ENCODE measurements around the gene PRR33.
"Not testable (repeated sequence)": the region's sequence is repeated elsewhere in the genome, so short reads cannot be mapped to it uniquely, and the experiment has no call there.

Gene PRR33

DNA sequence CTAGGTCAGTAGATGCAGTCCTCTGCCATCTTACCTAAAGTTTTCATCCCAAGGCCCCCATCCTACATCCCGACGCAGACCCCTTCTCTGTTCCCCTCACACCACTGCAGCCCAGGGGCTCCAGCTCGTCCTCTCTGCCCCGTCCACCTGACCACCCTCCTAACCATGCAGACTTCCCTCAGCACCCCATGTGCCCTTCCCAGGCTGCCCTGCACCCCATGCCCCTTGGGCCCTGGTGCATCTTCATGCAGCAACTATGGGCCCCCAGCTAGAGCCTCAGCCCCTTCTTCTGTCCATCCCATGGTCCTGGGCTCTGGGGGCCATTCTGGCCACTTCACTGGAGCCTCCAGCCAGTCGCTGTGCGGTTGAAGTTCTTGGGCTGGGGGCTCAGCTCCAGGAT is 2.9 kb downstream of the PRR33 start:
- no peak for FAIRE-seq

DNA sequence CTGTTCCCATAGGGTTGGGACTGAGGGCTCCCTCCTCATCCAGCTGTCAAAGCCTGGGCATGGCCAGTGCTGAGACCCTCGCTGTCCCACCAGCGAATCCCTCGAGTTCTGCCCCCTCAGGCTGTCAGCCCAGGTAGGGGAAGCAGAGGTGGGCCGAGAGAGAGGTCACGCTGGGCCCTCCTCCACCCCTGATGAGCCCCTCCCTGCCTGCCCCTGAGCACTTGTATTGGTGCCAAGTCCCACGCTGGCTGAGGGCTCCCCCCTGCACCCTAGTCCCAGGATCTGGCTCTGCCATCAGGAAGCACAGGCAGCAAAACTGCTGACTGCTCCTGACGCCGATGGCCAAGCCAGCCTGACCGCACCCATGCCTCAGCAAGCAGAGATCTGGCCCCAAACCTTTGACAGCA is 3.3 kb downstream of the PRR33 start:
- FAIRE-seq: no peak

DNA sequence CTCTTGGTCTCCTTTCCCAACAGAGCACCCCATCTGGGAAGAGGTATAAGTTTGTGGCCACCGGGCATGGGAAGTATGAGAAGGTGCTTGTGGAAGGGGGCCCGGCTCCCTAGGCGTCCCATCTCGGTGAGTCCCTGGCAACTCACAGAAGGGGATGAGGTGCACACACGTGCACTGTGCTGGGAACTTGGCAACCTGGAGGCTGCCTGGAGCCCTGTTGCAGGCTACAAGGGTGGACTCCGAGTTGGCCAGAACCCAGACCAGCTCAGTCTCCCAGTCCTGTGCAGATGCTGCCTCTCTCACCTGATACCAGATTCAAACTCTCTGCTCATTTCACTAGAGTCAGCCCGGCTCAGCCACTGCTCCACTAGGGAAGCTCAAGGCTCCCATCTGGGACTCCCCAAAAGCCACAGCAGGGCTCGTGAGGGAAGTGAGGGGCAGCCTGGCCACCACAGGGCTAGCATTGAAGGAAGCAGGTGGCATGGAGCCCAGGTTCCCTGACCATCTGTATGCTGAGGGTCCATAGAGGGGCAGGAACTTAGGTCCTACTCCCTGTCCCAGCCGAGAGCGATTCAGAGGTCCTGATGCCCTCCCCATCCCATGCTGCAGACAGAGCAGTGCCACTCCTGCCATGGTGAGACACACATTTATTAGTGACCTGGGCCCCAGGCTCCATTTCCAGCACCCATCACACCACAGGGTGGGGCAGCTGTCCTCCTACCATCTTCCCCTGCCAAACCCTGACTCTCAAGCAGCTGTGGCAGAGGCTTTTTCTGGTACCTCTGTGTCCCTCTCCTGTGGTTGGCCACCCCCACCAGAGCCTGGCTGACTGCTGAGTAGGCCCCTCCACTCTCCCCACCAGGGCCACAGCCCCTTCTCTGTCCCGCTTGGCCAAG is 4.0 kb downstream of the PRR33 start:
- FAIRE-seq: no peak

DNA sequence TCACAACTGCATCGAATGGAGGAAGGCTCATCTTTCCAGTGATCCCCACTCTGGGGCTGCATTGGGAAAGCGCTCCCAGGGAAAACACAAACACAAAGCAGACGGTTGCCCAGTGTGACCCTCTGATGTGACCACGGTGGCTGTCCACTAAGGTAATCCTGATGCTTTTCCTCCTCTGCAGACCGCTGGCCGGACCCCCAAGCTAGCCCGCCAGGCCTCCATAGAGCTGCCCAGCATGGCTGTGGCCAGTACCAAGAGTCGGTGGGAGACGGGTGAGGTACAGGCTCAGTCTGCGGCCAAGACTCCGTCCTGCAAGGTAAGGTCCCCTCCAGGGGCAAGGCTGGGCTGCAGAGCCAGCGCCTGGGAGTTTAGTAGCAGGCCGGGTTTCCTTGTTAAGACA is 5.1 kb downstream of the PRR33 start:
- not testable (repeated sequence) for FAIRE-seq

DNA sequence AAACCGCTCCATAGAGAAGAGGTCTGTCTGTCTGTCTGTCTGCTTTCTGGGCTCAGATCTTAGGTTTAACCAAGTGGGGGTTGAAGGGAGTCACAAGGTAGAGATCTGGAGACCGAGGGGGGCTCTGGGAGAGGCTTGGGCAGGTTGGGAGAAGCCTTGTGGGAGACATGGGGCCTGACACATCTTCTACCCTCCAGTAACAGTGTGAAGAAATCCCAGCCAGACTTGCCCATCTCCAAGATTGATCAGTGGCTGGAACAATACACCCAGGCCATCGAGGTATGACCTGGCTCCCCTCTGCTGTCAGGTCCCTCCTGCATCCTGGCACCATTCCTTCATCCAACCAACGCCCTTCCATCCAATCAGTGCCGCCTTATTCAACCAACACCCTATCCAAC is 7.4 kb downstream of the PRR33 start:
- FAIRE-seq: no peak

DNA sequence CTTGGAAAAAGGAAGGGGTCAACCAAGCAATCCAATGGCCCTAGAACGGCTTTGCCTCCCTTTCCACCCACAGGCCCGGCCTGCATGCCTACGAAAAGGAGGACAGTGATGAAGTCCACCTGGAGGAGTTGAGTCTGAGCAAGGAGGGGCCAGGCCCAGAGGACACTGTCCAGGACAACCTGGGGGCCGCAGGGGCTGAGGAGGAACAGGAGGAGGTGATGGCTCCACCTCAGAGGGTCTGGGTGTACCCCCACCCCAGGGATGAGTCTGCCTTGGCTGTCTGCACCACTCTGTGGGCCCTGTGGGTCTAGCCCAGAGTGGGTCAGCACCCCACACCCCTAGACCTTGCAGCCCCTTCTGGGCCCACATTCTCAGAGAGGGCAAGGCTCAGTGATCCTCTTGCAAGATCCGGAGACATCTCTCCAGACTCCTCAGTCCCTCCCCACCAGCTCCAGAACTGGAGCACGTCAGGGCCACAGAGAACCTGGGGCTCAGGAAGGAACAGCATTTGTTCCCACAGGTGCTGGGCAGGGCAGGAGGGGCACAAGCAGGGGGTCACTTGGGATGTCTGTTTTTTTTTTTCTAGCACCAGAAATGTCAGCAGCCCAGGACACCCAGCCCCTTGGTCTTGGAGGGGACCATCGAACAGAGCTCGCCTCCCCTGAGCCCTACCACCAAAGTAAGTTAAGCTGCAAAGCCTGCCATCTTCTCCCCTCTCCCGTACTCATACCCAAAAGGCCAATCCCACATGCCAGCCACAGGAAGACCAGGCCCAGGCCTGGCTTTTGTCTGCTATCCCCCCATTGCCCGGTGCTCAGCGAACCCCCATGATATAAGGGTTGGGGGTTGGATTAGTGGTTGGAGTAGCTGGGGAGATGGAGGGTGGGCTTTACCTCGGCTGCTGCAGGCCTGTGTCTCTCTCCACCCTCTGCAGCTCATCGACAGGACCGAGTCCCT is 8.1 kb downstream of the PRR33 start:
- no peak for FAIRE-seq

DNA sequence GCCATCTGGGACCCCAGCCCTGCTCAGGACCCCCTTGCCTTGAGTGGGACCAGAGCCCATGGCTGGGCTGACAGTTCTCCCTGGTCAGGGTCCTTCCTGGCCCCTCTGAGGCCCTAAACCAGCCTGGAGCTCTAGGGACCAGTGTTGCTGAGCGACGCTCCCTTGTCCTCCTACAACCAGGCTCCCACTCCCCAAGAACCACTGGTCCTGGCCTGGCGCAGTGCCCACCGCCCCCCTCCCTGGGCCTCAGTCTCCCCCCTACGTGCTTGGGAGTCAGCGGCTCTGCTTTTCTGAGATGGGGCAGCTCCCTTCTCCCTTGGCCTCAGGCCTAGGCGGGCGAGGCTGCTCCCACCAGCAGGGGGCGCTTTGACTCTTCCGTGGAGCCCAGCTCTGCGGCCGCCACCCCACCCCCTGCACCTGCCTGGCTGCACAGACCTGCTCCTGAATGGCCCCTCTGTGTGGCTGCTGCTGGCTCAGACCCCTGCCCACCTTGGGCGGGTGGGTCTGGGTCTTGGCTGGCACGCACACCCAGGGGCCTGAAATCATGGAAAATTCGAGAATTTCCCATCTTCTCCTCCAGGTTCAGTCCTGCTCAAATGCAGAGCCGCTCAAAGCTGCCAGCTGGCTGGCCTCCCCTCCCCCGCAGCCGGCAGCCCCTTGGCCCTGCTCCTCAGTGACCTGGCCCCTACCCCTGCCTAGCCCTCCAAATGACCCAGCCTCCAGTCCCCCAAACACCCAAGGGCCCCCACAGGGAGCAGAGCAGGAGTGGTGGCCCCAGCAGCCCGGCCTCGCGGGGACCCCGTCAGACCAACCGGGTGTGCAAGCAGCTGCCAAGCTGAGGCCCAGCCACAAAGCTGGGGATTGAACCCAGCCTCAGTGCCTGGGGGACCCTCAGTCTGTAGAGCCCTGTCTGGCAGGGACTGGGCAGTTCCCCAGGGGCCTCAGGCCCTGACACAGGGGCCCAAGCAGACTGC is 9.1 kb downstream of the PRR33 start:
- no peak for FAIRE-seq

DNA sequence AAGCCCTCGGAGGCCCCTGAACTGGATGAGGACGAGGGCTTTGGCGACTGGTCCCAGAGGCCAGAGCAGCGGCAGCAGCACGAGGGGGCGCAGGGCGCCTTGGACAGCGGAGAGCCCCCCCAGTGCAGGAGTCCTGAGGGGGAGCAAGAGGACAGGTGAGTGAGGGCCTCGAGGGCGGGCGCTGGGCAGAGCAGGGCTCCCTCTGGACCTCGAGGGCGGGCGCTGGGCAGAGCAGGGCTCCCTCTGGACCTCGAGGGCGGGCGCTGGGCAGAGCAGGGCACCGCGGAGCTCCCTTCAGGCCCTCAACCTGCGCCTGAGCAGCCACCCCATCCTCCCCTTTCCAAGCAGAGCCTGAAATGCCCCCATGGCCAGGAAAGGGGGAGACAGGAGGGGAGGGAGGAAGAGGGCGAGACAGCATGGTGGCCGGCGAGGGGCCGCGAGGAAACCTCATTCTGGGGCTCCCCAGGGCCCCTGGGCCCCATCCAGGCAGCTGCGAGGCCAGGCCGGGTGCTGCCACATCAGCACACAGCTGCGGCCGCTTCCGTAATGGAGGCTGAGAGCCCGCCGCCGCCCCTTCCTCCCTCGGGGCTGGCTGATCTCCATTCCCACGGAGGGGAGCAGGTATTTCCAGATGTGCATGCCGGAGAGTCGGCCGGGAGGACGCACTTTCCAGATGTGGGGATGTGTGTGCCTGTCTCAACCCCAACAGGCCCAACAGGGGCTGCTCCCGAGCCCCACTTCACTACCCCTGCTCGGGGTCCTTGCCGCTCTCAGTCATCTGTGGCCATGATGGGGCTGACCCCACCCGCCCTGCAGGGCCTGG is 10.0 kb downstream of the PRR33 start:
- FAIRE-seq: no peak

DNA sequence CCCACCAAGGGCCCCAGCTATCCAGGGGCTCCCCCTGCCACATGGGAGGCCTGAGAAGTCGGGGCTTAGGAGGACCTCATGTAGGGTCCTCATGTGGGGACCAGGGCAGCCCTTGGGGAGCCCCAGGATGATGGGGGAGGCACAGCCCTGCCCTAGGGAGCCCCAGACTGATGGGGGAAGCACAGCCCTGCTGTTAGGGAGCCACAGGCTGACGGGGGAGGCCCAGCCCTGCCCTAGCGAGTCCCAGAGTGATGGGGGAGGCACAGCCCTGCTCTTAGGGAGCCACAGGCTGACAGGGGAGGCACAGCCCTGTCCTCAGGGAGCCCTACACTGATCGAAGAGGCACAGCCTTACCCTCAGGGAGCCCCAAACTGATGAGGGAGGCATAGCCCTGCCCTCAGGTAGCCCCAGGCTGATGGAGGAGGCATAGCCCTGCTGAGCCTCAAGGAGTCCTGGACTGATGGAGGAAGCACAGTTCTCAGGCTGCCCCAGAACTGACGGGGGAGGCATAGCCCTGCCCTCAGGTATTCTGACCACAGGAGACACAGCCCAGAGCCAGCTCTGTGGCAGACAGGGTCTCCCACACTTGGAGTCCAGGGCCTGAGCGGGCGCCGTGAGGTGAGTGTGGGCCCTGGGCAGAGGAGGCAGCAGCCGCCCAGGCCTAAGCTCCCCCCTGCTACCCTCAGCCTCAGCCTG is 10.8 kb downstream of the PRR33 start:
- FAIRE-seq: no peak

DNA sequence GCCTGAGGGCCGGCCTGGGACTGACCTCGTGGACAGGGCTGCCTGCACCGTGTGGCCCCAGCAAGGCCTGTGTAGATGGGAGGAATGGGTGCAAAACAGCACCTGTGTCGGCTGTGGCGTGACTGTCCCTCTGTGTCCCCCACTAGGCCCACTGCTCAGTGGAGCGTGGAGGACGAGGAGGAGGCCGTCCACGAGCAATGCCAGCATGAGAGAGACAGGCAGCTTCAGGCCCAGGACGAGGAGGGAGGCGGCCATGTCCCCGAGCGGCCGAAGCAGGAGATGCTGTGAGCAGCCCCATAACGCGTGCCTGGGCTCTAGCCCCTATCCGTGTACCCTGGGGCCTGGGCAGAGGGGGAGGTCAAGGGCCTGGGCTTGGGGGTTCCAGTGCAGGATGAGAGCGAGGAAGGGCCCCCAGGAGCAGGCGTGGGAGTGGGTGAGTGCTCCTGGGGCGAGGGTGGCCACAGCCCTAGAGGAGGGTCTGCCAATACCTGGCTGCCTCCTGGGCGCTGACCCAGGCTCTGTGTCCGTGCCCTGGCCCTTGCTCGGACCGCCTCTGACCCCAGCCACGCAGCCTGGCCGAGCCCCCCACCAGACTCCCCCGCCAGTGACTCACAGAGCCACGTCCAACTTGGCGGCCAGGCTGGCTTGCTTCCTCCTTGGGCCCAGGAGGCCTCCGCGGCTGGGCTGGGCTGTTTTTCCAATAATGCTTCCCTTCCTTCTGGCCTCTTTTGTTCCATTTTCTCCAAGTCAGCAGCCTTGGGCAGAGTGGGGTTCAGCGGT is 11.6 kb downstream of the PRR33 start:
- no peak for FAIRE-seq

DNA sequence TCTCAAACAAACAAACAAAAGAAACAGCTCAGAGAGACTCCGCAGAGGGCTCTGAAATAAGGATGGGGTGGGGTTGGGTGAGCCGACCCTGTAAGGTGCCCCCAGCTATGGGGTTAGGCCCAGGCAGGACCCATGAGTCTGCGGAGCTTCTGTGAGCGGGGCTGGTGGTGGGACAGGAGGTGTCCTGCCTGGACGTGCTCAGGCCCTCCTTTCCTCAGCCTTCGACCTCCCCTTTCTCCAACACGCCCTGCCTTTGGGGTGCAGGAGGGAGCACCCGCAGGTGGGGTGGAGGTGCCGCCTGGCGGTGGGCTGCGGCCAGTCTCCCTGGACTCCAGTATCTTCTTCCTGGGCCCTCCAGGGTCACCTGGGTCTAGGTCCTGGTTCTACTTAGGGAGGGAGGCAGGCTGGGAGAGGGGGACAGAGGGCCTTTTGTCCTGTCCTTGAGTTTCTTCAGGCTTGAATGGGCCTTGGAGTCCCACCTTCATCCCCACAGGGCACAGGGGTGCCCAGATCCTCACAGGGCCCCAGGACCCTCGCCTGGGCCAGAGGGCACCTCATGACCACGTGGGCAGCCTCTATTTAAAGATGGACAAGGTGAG is 12.3 kb downstream of the PRR33 start:
- no peak for FAIRE-seq

DNA sequence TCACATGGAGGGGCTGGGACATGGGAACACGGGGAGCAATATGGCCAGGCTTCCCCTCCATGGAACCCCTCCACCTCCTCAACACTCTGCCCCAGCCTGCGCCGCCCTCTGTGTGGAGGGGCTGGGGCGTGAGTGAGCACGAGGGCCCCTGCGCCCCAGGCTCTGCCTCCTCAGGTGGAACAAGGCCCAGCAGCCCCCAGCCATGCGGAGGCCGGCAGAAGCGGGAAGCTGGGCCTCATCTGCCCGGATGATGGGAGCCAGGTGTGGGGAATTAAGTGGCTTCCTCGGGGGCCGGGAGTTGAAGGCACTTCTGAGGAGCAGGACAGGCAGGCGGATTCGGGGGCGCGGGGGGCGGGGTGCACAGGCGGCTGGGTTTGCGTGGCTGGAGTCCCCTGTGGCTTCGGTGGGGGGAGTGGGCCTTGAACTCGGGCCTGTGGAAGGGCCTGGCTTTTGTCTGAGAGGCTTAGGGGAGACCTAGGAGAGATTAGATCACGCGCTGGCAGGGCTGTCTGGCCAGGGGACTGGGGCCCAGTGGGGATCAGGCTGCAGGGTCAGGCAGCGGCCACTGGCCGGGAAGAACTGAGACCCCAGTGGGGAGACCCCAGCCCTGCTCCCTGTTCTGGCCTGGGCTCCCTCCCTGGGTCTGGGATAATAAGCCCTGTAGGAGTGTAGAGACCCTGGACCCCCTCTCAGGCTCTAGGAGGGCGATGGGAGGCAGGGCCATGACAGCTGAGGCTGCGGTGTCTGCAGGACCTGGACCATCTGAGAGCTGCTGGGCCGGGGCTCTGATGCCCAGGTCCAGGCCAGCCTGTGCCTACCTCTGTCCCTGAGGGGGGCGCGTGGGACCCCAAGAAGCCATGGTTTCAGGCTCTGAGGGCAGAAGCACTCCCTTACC is 13.3 kb downstream of the PRR33 start:
- no peak for FAIRE-seq

DNA sequence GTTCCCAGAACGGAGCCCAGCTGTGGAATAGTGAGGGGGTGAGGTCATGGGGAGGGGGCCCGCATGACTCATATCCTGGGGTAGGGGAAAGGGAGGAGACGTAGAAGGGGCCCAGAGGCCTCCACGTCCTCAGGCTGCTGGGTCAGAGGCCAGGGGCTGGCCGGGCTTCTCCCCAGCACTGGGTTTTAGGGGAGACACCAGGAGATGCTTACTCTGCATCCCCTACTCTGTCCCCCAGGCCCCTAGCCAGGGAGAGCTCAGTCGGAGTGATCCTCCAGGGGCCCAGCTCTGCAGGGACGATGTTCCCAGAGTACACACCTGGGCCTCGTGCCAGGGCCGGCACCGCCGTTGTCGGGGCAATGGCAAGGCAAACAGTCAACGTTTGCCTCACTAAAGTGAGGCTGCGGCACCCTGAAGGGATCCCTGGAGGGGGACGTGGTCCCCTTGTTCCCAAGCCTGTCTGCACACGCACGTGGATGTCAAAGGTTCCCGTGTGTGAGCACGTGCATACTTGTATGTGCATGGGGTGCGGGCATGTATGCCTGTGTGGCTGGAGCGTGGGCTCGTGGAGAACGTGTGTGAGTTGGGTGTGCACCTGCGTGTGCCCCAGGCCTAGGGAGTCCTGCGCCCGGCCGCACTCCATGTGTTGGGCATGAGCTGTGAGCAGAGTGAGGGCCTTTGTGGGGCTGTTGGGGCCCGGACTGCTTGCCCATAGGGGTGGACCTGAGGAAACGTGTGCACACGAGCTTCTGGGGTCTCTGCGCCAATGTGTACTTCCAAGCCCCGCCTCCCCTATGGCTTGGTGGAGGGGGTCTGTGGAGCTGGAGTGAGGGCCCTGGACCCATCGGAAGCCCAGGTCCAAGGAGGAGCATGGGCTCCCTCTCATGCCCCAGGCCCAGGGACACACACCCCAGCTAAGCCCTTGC is 14.2 kb downstream of the PRR33 start:
- FAIRE-seq: no peak

DNA sequence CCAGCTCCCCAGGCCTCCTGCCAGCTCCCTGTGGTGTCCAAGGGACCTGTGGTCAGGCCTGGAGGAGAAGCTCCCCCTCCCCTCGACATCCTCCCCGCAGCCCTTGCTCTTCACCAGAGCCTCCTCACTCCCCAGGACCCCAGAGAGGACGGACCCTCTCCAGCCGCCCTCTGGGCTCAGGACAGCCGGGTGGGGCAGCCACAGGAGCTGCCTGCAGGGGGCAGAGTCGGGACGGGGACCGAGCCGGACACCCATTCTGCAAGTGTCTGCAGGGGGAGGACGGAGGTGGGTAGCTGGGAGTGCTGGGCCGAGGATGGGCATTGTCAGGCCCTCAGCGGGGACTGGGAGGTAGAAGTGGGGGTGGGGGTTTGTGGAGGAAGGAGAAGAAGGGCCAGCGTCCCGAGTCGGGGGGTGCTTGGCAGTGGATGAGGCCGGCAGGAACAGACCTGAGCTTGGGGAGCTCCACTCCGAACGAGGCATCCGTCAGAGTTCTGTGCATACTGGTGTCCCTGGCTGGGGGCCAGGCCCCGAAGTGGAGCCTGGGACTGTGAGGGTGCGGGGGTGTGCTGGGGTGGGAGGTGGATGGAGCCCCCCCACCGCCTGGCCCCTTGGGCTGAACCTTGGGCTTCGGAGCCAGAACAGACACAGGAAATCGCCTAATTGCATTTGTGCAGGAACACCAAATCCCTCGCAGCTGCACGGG is 15.2 kb downstream of the PRR33 start:
- FAIRE-seq: no peak

DNA sequence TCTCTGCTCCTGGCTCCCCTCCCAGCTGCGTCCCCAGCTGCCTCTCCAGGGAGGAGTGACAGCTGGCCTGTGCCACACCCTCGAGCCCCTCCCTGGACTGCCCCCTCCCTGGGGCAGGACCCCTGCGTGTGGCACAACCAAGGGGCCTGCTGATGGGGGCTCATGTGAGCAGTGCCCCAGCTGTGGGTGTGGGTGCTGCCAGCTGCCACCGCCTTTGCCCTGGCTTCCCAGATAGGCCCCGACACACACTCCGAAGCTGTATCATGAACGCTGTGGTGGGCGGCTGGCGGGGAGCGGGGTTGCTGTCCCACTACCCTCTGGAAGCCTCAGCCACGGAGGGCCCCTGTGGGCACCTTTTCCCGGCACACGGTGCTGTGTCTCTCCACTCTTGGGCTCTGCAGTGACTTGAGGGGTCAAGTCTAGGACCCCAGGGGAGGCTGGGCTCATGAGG is 15.8 kb downstream of the PRR33 start:
- not testable (repeated sequence) for FAIRE-seq

DNA sequence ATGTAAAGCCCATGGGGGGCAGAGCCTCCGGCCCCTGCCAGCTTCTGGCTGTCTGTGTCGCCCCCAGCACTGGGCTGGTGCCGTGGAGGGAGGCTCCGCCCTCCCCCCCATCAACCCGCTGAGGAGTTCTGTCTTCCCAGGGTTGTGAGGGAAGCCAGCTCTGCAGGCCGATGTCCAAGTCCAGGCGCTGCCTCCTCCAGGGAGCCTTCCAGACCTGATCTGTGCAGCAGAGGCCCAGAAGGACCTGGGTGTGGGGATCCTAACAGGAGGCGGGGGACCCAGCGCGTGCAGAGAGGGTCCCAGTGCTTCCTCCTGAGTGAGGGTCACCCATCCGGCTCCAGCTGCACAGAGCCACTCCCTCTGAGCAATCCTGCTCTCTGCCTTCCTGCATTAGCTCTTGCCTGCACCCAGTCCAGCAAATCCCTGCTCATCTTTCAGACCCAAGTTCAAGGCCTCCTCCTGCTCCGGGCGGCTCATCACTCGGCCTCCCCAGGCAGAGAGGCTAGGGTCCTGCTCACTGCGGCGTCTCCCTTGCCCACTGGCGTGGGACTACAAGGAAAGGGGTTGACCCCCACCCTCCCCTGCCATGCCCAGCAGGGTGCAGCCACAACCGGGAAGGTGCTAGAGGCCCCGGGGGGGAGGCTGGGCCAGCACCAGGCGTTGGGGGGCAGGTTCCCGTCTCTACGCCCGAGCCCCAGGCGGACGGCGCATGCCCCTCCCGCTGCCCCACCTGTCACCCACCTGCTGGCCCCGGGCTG is 16.4 kb downstream of the PRR33 start:
- no peak for FAIRE-seq

All from colon (tissue), 2 donors.